GM12864 (cell line): Measurements from ENCODE around the gene PEX19.

ENCODE experiments used
- DNase-seq: peaks from one replicate; pipeline ENCODE4 v3.0.0-alpha.2; 2011; ENCODE audit warnings: low read depth
- H3K4me3 ChIP-seq: 2 replicates; pipeline ENCODE4 v1.5.1; 2011; ENCODE audit warnings: mild to moderate bottlenecking, low read depth, low read length, control low read depth
- TF ChIP-seq, protein P1 (sequence below): IDR thresholded peaks from 2 replicates; pipeline ENCODE4 v1.5.1; 2011; ENCODE audit warnings: low read depth, mild to moderate bottlenecking, moderate library complexity, low read length, control low read depth, inconsistent platforms; ENCODE audit errors: missing control alignments

PEX19 gene

DNA sequence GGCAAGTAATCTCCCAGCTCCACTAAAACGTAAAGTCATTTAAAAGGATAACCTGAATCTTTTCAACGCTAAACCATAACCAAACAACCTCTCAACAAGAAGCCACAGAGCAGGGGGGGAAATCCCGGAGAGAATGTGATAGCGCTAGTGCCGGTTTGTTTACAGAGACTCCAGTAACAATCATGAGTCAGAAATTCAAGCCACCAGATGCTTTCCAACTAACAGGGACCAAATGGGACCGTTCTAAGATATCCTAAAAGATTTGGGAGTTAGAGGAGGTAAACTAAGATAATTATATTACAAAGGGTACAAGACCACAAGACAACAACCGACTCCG, 23.4 kb downstream of the PEX19 start:
- DNase-seq, result peak; percentile 30
- TF ChIP-seq, protein P1, sequence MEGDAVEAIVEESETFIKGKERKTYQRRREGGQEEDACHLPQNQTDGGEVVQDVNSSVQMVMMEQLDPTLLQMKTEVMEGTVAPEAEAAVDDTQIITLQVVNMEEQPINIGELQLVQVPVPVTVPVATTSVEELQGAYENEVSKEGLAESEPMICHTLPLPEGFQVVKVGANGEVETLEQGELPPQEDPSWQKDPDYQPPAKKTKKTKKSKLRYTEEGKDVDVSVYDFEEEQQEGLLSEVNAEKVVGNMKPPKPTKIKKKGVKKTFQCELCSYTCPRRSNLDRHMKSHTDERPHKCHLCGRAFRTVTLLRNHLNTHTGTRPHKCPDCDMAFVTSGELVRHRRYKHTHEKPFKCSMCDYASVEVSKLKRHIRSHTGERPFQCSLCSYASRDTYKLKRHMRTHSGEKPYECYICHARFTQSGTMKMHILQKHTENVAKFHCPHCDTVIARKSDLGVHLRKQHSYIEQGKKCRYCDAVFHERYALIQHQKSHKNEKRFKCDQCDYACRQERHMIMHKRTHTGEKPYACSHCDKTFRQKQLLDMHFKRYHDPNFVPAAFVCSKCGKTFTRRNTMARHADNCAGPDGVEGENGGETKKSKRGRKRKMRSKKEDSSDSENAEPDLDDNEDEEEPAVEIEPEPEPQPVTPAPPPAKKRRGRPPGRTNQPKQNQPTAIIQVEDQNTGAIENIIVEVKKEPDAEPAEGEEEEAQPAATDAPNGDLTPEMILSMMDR, result no peak
- peak overlapping the region; percentile 95 for H3K4me3 ChIP-seq

DNA sequence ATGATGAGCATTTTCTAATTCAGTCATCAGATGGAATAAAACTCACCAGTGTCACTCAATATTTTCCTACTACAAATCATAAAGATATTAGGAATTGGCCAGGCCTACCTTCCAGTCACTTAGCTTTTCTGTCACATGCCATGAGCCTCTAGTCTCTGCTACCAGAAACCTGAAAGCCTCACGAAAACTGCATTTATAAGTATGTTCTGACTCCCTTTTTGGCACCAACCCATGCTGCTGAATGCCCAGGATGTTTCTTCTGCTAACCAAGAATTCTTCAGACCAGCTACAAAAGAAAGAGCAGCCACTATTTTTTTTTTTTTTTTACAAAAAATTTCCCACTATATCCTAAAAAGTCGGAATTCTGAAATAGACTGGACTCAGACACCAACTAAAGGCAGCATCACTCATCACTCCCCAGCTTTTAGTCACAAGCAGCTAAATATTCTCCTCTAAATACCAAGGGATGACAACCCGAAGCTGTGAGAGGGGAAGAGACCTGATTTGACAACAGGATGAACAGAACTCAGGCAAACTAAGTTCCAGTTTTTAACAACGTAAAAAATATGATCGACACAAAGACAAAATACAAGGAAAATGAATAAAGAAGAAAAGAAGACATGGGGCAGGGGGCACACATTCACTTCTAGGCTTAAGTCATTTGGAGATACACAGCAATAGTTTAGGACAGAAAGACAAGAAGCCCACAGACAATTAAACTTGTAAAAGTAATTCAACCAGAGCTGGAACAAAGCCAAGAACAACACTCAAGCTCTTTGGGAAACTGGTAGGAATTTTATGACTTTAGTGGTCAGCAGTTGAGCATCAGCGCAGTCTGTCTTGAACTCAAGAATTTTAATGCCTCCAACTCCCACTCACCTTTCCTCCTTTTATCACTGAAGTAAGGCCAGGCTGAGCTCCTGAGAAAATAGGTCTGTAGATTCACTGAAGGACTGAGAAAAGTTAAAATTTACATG, 24.2 kb downstream of the PEX19 start:
- TF ChIP-seq, protein P1, result no peak
- H3K4me3 ChIP-seq, result peak overlapping the region; percentile 95
- DNase-seq, result no peak

DNA sequence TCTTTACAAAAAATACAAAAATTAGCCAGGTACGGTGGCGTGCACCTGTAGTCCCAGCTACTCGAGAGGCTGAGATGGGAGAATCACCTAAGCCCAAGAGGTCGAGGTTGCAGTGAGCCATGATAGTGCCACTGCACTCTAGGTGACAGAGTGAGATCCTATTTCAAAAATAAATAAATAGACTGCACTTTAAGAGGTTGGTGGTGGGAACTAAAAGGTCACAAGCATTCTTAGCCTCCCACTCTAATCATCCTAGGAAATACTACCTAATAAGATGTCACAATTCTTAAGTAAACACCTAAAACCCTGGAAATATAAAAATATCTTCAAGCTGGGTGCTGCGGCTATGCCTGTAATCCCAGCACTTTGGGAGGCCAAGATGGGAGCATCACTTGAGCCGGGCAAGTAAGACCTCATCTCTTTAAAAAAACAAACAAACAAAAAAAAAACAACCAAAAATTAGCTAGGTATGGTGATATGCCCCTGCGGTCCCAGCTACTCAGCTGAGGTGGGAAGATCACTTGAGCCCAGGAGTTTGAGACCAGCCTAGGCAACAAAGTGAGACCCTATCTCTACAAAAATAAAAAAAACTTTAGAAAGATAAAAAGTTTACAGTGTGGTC, 26.6 kb downstream of the PEX19 start:
- H3K4me3 ChIP-seq, result no peak overlapping the region
- TF ChIP-seq, protein P1, result no peak
- DNase-seq, result no peak

DNA sequence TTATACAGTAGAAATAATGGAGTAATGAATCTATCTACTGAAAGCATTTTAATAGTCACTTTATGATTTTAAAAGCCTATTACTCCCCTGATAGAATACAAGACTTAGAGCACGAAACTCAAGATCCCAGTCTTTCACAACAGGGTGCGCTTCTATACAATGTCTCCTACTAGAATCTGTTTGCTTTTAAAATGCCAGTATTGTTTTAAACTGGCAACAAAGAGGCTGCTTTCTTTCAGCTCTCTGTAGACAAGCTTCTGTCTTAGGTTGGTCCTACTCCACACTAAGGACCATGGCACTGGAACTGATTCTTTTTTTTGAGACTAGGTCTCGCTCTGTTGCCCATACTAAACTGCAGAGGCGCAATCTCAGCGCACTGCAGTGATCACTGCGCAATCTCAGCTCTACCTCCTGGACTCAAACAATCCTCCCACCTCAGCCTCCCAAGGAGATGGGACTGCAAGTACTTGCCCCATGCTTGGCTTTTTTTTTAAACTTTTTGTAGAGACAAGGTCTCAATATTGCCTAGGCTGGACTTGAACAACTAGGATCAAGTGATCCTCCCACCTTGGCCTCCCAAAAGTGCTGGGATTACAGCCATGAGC, 27.4 kb downstream of the PEX19 start:
- no peak for DNase-seq
- no peak overlapping the region for H3K4me3 ChIP-seq
- TF ChIP-seq, protein P1, result no peak

DNA sequence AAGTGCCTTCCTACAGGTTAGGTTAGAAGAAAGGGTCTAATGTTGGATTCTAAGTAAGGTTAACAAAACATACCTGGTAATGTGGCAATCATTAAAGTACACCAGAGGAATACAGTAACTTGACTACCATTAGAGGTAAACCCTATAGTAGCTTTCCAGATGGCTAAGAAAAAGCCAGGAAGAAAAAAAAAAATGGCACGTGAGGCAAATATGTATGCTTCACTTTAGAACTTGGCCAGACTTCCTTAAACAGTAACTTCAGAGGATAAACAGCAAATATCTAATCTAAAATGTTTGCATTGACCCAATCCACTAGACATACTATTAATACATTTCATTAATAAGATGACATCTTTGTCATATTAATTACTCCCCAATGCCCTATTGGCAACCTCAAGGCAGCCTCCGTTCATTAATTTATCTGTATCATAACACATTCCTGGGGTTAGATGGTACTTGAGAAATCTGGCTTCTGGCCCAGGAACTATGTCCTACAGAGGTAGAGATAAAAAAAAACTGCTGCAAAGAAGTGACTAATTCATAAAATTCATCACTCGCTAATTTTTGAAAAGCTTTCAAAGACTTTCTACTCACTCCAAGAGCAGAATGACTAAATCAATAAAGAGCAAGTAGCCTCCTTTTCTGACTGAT, 28.4 kb downstream of the PEX19 start:
- H3K4me3 ChIP-seq, result no peak overlapping the region
- no peak for DNase-seq
- TF ChIP-seq, protein P1, result no peak

DNA sequence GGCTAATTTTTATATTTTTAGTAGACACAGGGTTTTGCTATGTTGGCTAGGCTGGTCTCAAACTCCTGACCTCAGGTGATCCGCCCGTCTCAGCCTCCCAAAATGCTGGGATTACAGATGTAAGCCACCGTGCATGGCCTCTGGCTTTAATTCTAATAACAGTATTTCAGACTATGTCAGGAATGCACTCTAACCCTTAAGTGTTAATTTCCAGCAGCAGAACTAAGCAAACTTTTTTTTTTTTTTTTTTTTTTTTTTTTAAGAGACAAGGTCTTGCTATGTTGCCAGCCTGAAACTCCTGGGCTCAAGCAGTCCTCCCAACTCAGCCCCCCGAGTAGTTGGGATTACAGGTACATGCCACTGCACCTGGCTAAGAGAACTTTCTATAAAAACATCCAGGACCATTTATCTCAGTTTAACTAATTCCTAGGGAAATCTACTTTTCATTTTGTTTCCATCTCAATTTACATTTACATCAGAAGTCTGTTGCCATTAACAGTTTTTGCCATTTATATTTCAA, 29.1 kb downstream of the PEX19 start:
- DNase-seq, result no peak
- no peak overlapping the region for H3K4me3 ChIP-seq
- TF ChIP-seq, protein P1, result no peak
